Activated CD8-positive, alpha-beta memory T cell treated with anti-CD3 and anti-CD28 coated beads, Interleukin-2, amount 10 ng/mL, durations not matched to agents 7 days and 5 days (primary cell): ENCODE measurements around the gene PCGF5. TPM values are rescaled to one million over a fixed set of nuclear protein-coding genes. Genes with fewer than 3 reads are reported as not detected.
"Not testable (repeated sequence)": the region's sequence is repeated elsewhere in the genome, so short reads cannot be mapped to it uniquely, and the experiment has no call there.

Source experiments
- ATAC-seq: fragments of 150-1000 bp; cut with Tn5 transposase; one replicate; pipeline ENCODE4 v1.10.0; 2021; ENCODE audit warnings: moderate library complexity
- CTCF ChIA-PET: fragments of 350-600 bp; sonication (Branson Sonifier 250); formaldehyde crosslinking; loops from one replicate; lab custom pipeline; 2021; ENCODE audit warnings: antibody characterized with exemption; lab: Charles Lee
- DNase-seq: peaks from one replicate; pipeline ENCODE4 v3.0.0-alpha.2; 2020
- H3K27ac Mint-ChIP-seq: one replicate; pipeline ENCODE4 v1.8.0; 2021; ENCODE audit warnings: mild to moderate bottlenecking, mixed read lengths
- H3K27me3 Mint-ChIP-seq: one replicate; pipeline ENCODE4 v1.8.0; 2021; ENCODE audit warnings: mixed read lengths
- H3K36me3 Mint-ChIP-seq: one replicate; pipeline ENCODE4 v1.8.0; 2021; ENCODE audit warnings: mild to moderate bottlenecking, mixed read lengths
- H3K4me1 Mint-ChIP-seq: one replicate; pipeline ENCODE4 v1.8.0; 2021; ENCODE audit warnings: mixed read lengths
- H3K4me3 Mint-ChIP-seq: one replicate; pipeline ENCODE4 v1.8.0; 2021; ENCODE audit warnings: mild to moderate bottlenecking, moderate library complexity, mixed read lengths
- H3K9me3 Mint-ChIP-seq: one replicate; pipeline ENCODE4 v1.8.0; 2022; ENCODE audit warnings: low read depth, mixed read lengths
- total RNA-seq, 2 experiments: library from RNA; stranded (reverse); gene quantifications; one replicate each; pipeline ENCODE4 v1.2.3, GENCODE V29; 2021

The PCGF5 gene
- total RNA-seq, 2 experiments from 2014 or later = 41.7 to 45.7 TPM

DNA sequence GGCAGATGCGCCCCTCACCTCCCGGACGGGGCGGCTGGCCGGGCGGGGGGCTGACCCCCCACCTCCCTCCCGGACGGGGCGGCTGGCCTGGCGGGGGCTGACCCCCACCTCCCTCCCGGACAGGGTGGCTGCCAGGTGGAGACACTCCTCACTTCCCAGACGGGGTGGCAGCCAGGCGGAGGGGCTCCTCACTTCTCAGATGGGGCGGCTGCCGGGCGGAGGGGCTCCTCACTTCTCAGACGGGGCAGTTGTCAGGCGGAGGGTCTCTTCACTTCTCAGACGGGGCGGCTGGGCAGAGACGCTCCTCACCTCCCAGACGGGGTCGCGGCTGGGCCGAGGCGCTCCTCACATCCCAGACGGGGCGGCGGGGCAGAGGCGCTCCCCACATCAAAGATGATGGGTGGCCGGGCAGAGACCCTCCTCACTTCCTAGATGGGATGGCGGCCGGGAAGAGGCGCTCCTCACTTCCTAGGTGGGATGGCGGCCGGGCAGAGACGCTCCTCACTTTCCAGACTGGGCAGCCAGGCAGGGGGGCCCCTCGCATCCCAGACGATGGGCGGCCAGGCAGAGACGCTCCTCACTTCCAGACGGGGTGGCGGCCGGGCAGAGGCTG lies 102.9 kb downstream of the PCGF5 start:
- H3K36me3 Mint-ChIP-seq, CTCF ChIA-PET, H3K4me3 Mint-ChIP-seq, H3K27me3 Mint-ChIP-seq, H3K4me1 Mint-ChIP-seq, ATAC-seq, DNase-seq, H3K27ac Mint-ChIP-seq, H3K9me3 Mint-ChIP-seq: not testable (repeated sequence)

DNA sequence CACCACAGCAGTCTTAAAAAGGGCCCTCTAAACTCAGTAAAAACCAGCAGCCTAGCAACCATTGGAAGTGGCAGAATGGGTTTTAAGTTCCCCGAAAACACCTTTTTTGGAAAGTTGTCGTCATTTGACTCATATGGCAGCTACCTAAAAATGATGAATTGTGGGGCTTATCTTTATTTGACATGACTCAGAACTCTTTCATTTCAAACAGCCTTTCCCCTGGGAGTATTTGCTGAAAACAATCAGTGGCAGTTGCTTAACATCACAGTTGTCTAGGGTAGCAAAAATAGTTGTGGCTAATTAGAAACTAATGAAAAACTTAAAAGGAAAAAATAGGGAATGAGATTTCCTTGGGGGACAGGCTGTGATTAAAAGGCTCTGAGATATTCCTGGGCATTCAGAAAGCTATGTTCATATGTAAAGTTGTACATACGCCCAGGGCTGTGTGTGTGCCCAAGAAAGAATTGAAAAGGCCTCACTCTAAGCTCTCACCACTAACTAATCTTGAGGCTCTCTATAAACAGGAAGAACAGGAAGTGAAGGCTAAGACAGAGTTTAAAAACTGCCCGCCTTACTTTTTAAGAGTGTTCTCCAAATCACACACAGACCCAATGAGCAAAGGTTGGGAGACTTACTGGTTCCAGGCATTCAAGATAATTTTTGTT lies 108.0 kb downstream of the PCGF5 start:
- CTCF ChIA-PET = interaction anchor here (1.0 kb wide), 1 partner anchor 9 kb away, joined by 3 read pairs; no protein-coding TSS in a partner anchor
- ATAC-seq (no peak), DNase-seq (no peak)
- H3K27ac Mint-ChIP-seq = no peak overlapping the region
- H3K36me3 Mint-ChIP-seq = no peaks in the 10 kb centered on the region
- H3K4me3 Mint-ChIP-seq = no peak overlapping the region
- no peaks in the 10 kb centered on the region for H3K9me3 Mint-ChIP-seq
- no peaks in the 10 kb centered on the region for H3K4me1 Mint-ChIP-seq
- peaks cover 20% of the 10 kb centered on the region for H3K27me3 Mint-ChIP-seq

Other genes starting within 250 kb of the PCGF5 start
- 1 to 10 TPM; 3.8 to 6.8 TPM for gene HECTD2, start 189.7 kb downstream of the PCGF5 start, total RNA-seq